ENCODE measurements around the gene FOXP1. TPM values are rescaled to one million over a fixed set of nuclear protein-coding genes. Genes with fewer than 3 reads are reported as not detected.

FOXP1 gene
- total RNA-seq, 4 donors from 2014 or later, result 169 to 300 (median 202) TPM

GRCh38 chr3:71451060-71451459 lies 132.5 kb downstream of the FOXP1 start:
- no peaks in the 10 kb centered on the region for H3K9me3 ChIP-seq
- no peak for TF ChIP-seq POLR2AphosphoS5 (IDR thresholded peaks at IDR 0.05)
- TF ChIP-seq CTCF (IDR thresholded peaks at IDR 0.05), result no peak
- no peak for TF ChIP-seq POLR2A (IDR thresholded peaks at IDR 0.05)
- WGBS, 2 donors (ENCODE audit: low coverage in 1 of 2), result 59 to 80% methylated on average over 2 to 3 of the region's 4 CpGs
- H3K36me3 ChIP-seq, result no peaks in the 10 kb centered on the region
- peaks cover 4 to 73% (median 5%) of the 10 kb centered on the region in 3 donors for H3K4me1 ChIP-seq
- no peak overlapping the region for H3K27ac ChIP-seq
- H3K4me3 ChIP-seq, result no peak overlapping the region
- no peaks in the 10 kb centered on the region for H3K27me3 ChIP-seq
- no peak for ATAC-seq

- Histone ChIP-seq H3K4me3 (no peak overlapping the region), H3K9me3 (no peaks in the 10 kb centered on the region), H3K27me3 (no peaks in the 10 kb centered on the region), H3K27ac (no peak overlapping the region), H3K4me1 (peaks cover 0 to 71% (median 3%) of the 10 kb centered on the region in 3 donors), H3K36me3 (no peaks in the 10 kb centered on the region)
- no peak for ATAC-seq
- WGBS, 2 donors (ENCODE audit: low coverage in 1 of 2), result 89 to 91% methylated on average over 6 of the region's 6 CpGs
- no peak for TF ChIP-seq POLR2A (IDR thresholded peaks at IDR 0.05)
- TF ChIP-seq POLR2AphosphoS5 (IDR thresholded peaks at IDR 0.05), result no peak
- TF ChIP-seq CTCF (IDR thresholded peaks at IDR 0.05), result no peak
- no peak for TF ChIP-seq EP300 (IDR thresholded peaks at IDR 0.05)
Measured at GRCh38 chr3:71450162-71450561, 133.4 kb downstream of the FOXP1 start.

GRCh38 chr3:71447803-71448202 lies 135.7 kb downstream of the FOXP1 start:
- H3K27ac ChIP-seq, result no peak overlapping the region
- WGBS, 2 donors (ENCODE audit: low coverage in 1 of 2), result 25 to 82% methylated on average over 1 to 5 of the region's 5 CpGs

GRCh38 chr3:71447197-71447596 lies 136.3 kb downstream of the FOXP1 start:
- H3K4me3 ChIP-seq, result no peak overlapping the region
- H3K36me3 ChIP-seq, result no peaks in the 10 kb centered on the region
- H3K9me3 ChIP-seq, result no peaks in the 10 kb centered on the region
- no peak for TF ChIP-seq CTCF (IDR thresholded peaks at IDR 0.05)
- TF ChIP-seq EP300 (IDR thresholded peaks at IDR 0.05), result no peak
- TF ChIP-seq POLR2A (IDR thresholded peaks at IDR 0.05), result no peak
- no peak for TF ChIP-seq POLR2AphosphoS5 (IDR thresholded peaks at IDR 0.05)
- 100% methylated on average over 1 of the region's 2 CpGs; no CpG with 5 or more reads in 1 of the 2 donors for WGBS, 2 donors (ENCODE audit: low coverage in 1 of 2)
- peaks cover 0 to 59% (median 3%) of the 10 kb centered on the region in 3 donors for H3K4me1 ChIP-seq
- no peaks in the 10 kb centered on the region for H3K27me3 ChIP-seq
- ATAC-seq, result no peak
- no peak overlapping the region for H3K27ac ChIP-seq

More at GRCh38 chr3:71447803-71448202, 135.7 kb downstream of the FOXP1 start:
- no peak for ATAC-seq
- H3K27me3 ChIP-seq, result no peaks in the 10 kb centered on the region
- no peak for TF ChIP-seq CTCF (IDR thresholded peaks at IDR 0.05)
- TF ChIP-seq EP300 (IDR thresholded peaks at IDR 0.05), result no peak
- no peak for TF ChIP-seq POLR2AphosphoS5 (IDR thresholded peaks at IDR 0.05)
- no peaks in the 10 kb centered on the region for H3K9me3 ChIP-seq
- no peaks in the 10 kb centered on the region for H3K36me3 ChIP-seq
- H3K4me1 ChIP-seq, result peaks cover 0 to 62% (median 3%) of the 10 kb centered on the region in 3 donors
- no peak overlapping the region for H3K4me3 ChIP-seq

GRCh38 chr3:71446734-71447133 lies 136.8 kb downstream of the FOXP1 start:
- Histone ChIP-seq H3K4me3 (no peak overlapping the region), H3K27me3 (no peaks in the 10 kb centered on the region), H3K9me3 (no peaks in the 10 kb centered on the region), H3K36me3 (no peaks in the 10 kb centered on the region), H3K4me1 (peaks cover 0 to 59% (median 3%) of the 10 kb centered on the region in 3 donors), H3K27ac (no peak overlapping the region)
- no peak for ATAC-seq
- WGBS, 2 donors (ENCODE audit: low coverage in 1 of 2), result 83 to 100% methylated on average over 1 of the region's 1 CpG
- TF ChIP-seq CTCF (IDR thresholded peaks at IDR 0.05) (no peak), EP300 (IDR thresholded peaks at IDR 0.05) (no peak), POLR2A (IDR thresholded peaks at IDR 0.05) (no peak), POLR2AphosphoS5 (IDR thresholded peaks at IDR 0.05) (no peak)
